Embryonic facial prominence (tissue), 1 donor: Measurements from ENCODE around the gene AFAP1L1.

Experiments used
- DNase-seq: peaks from one replicate; pipeline ENCODE4 v3.0.0-alpha.2; 2016; ENCODE audit errors: extremely low spot score

The AFAP1L1 gene

GRCh38 chr5:149271716-149272563, at the start of gene AFAP1L1:
TSS of gene AFAP1L1 (plus strand) at chr5:149271859. CDS start at chr5:149271969, 110 bp downstream.
- no peak for DNase-seq

GRCh38 chr5:149223081-149223848, 48.4 kb upstream of the AFAP1L1 start:
- no peak for DNase-seq

- no peak for DNase-seq
Measured at GRCh38 chr5:149224282-149224681, 47.4 kb upstream of the AFAP1L1 start.

- no peak for DNase-seq
Measured at GRCh38 chr5:149227168-149227826, 44.4 kb upstream of the AFAP1L1 start.

GRCh38 chr5:149228618-149229297, 42.9 kb upstream of the AFAP1L1 start:
- DNase-seq, result no peak

- no peak for DNase-seq
Measured at GRCh38 chr5:149229298-149229937, 42.2 kb upstream of the AFAP1L1 start.

- DNase-seq, result no peak
Measured at GRCh38 chr5:149235841-149236240, 35.8 kb upstream of the AFAP1L1 start.

- no peak for DNase-seq
Measured at GRCh38 chr5:149237662-149238061, 34.0 kb upstream of the AFAP1L1 start.

- no peak for DNase-seq
Measured at GRCh38 chr5:149238540-149238939, 33.1 kb upstream of the AFAP1L1 start.

- no peak for DNase-seq
Measured at GRCh38 chr5:149239917-149240316, 31.7 kb upstream of the AFAP1L1 start.

GRCh38 chr5:149240354-149240998, 31.2 kb upstream of the AFAP1L1 start:
- no peak for DNase-seq

- no peak for DNase-seq
Measured at GRCh38 chr5:149242339-149242738, 29.3 kb upstream of the AFAP1L1 start.

GRCh38 chr5:149246906-149247305, 24.8 kb upstream of the AFAP1L1 start:
- DNase-seq, result no peak

GRCh38 chr5:149247726-149248125, 23.9 kb upstream of the AFAP1L1 start:
- no peak for DNase-seq

GRCh38 chr5:149251546-149251945, 20.1 kb upstream of the AFAP1L1 start:
- no peak for DNase-seq

GRCh38 chr5:149254506-149254905, 17.2 kb upstream of the AFAP1L1 start:
- no peak for DNase-seq

- DNase-seq, result no peak
Measured at GRCh38 chr5:149256451-149256850, 15.2 kb upstream of the AFAP1L1 start.

- no peak for DNase-seq
Measured at GRCh38 chr5:149257131-149257530, 14.5 kb upstream of the AFAP1L1 start.

GRCh38 chr5:149257889-149258705, 13.6 kb upstream of the AFAP1L1 start:
- no peak for DNase-seq

GRCh38 chr5:149260761-149261160, 10.9 kb upstream of the AFAP1L1 start:
- no peak for DNase-seq
